ENCODE results near the gene ZFYVE28. TPM values are rescaled to one million over a fixed set of nuclear protein-coding genes. Genes with fewer than 3 reads are reported as not detected.

ZFYVE28 gene
- total RNA-seq, 1 donor from 2014 or later, result 5.9 TPM

DNA sequence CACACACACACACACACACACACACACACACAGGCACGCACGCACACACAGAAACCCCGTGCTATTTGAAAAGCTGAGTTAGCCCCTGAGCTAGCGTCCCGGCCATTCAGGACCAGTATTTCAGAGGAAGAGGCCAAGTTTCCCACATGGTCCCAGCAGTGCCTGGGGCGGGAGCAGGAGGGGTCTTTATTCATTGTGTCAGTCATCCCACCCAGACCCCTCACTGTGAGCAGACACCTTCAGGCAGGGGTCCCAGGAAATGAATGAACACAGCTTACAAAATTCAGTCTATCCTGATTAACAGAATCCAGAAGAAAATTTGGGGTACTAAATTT lies 58.1 kb downstream of the ZFYVE28 start:
- ChIA-PET CTCF (no interaction called here), POLR2A (no interaction called here)
- Mint-ChIP-seq H3K27ac (no peak overlapping the region), H3K9me3 (no peaks in the 10 kb centered on the region), H3K27me3 (no peaks in the 10 kb centered on the region), H3K4me1 (peaks cover 7% of the 10 kb centered on the region), H3K36me3 (ENCODE audit: low read depth) (no peaks in the 10 kb centered on the region), H3K4me3 (no peak overlapping the region)
- TF ChIP-seq, protein P1, sequence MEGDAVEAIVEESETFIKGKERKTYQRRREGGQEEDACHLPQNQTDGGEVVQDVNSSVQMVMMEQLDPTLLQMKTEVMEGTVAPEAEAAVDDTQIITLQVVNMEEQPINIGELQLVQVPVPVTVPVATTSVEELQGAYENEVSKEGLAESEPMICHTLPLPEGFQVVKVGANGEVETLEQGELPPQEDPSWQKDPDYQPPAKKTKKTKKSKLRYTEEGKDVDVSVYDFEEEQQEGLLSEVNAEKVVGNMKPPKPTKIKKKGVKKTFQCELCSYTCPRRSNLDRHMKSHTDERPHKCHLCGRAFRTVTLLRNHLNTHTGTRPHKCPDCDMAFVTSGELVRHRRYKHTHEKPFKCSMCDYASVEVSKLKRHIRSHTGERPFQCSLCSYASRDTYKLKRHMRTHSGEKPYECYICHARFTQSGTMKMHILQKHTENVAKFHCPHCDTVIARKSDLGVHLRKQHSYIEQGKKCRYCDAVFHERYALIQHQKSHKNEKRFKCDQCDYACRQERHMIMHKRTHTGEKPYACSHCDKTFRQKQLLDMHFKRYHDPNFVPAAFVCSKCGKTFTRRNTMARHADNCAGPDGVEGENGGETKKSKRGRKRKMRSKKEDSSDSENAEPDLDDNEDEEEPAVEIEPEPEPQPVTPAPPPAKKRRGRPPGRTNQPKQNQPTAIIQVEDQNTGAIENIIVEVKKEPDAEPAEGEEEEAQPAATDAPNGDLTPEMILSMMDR (IDR thresholded peaks at IDR 0.05), result no peak
- DNase-seq, result no peak
- ATAC-seq (ENCODE audit: low read depth), result no peak
- intact Hi-C loops (cut with micrococcal nuclease), result no loop called here

DNA sequence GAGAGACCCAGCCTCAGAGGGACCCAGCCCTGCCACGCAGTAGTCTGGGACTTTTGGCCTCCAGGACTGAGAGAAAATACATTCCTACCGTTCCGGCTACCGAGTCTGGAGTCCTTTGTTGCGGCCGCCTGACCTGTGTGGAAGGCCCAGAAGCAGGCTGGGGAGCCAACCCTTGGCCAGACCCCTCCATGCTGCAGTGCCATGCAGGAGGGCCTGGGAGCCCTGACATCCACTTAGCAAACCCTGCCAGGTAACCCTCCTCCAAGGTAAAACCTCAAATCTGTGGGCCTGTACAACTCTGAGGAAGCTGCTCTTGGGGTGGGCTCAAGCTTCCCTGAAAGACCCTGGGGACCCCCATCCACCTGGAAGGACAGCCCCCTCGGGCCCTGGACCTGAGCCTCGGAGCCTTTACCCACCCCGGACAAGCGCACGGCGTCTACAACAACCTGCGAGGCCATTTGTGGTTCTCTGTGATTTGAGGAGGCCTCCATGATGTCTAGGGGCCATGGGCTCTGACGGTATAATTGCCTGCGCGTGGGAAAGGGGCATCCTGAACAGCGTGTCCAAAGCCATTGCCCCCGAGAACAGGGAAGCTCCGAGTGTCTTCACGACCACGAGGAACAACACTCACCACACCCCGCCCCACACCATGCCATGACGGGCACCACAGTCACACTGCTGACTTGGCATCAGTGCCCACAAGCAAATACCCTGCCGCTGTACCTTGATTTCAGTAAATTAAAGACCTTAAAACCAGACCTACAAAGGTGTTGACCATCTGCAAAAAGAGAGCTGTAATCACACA lies 58.7 kb downstream of the ZFYVE28 start:
- intact Hi-C loops (cut with micrococcal nuclease), result no loop called here
- Mint-ChIP-seq H3K4me3 (no peak overlapping the region), H3K4me1 (peaks cover 11% of the 10 kb centered on the region), H3K9me3 (no peaks in the 10 kb centered on the region), H3K27ac (no peak overlapping the region), H3K27me3 (no peaks in the 10 kb centered on the region), H3K36me3 (ENCODE audit: low read depth) (no peaks in the 10 kb centered on the region)
- ChIA-PET CTCF (no interaction called here), POLR2A (no interaction called here)
- DNase-seq, result peak; percentile 8
- no peak for ATAC-seq (ENCODE audit: low read depth)
- TF ChIP-seq, protein P1 (IDR thresholded peaks at IDR 0.05), result no peak

DNA sequence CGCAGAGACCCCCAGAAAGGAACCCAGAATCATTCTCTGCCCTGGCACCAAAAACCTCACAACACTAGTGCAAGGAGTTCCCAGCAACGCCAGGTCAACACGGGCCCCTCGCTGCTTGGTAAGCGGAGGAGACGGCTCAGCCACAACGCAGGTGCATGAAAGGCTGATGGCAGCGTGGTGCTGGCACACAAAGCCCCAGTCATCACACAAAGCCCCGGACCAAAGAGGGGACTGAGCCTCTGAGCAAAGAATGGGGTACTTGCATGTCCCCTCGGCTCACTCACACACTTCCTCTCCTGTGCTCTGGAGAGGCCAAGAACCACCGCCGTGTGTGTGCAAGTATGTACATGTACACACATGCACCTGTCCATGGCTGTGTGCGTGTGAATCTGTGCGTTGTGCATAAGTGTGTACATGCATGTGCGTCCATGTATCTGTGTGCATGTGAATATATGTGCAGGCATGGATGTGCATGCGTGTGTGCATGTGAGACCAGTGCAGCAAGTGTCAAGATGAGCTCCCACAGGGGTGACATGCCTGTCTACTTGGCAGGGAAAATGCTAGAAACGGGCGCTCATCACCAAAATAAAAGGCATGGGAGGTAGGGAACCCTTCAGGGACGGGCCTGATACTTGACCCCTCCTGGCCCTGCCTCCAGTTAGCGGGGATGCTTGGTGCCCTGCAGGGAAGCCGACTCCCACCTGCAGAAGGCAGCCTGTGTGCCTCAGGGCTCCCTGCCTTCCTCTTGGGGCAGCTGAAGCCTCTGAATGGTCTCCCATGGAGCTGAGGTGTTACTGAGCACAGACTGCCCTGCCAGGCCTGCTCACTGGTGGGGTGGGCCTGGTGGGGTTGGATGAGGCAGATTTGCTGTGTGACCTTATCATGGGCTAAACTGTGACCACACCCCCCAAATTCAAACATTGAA lies 60.4 kb downstream of the ZFYVE28 start:
- Mint-ChIP-seq H3K27me3 (no peaks in the 10 kb centered on the region), H3K27ac (no peak overlapping the region), H3K4me1 (peaks cover 12% of the 10 kb centered on the region), H3K4me3 (no peak overlapping the region), H3K9me3 (no peaks in the 10 kb centered on the region), H3K36me3 (ENCODE audit: low read depth) (no peaks in the 10 kb centered on the region)
- DNase-seq (no peak), ATAC-seq (ENCODE audit: low read depth) (no peak)
- POLR2A ChIA-PET, result no interaction called here
- intact Hi-C loops (cut with micrococcal nuclease), result no loop called here
- TF ChIP-seq, protein P1 (IDR thresholded peaks at IDR 0.05), result no peak
- CTCF ChIA-PET, result no interaction called here

DNA sequence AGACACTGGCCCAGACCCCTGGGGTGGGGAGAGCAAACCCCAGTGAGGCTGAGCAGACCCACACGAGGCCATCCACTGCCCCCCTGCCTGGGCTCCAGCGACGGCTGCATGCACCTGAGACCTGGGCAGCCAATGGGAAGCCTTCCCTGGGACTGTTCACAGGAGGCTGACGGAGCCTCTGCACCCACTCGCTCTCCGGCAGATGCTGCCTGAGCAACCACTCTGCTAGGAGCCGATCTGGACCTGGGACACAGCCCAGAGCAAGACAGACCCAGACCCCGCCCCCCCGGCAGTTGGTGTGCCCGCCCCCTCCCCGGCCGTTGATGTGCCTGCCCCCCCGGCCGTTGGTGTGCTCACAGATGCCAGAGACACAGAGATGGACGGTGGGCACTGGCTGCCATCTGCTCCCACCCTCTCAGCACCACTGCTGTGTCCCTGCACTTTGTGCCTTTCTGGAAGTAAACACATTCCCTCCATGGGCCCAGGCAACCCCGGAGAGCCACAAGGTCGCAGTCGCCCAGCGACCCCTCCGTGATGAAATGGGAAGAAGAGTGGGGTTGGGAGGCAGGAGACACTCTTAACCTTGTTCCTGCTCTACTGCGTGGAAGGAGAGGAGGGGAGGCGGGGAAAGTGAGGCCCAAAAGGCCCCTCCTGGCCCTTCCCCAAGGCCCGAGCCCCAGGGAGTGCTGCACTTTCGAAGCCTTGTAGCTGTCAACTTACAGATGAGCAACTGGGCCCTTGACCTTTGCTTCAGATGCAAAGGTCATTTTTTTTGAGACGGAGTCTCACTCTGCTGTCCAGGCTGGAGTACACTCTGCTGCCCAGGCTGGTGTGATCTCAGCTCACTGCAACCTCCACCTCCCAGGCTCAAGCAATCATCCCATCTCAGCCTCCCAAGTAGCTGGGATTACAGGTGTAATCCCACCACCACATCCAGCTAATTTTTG lies 62.0 kb downstream of the ZFYVE28 start:
- Mint-ChIP-seq H3K4me3 (no peak overlapping the region), H3K27me3 (no peaks in the 10 kb centered on the region), H3K27ac (no peak overlapping the region), H3K9me3 (no peaks in the 10 kb centered on the region), H3K4me1 (peaks cover 12% of the 10 kb centered on the region), H3K36me3 (ENCODE audit: low read depth) (no peaks in the 10 kb centered on the region)
- ChIA-PET CTCF (interaction anchor here (3.7 kb wide), 1 partner anchor 136 kb away, joined by 15 read pairs; no protein-coding TSS in a partner anchor), POLR2A (interaction anchor here (1.7 kb wide), 1 partner anchor 94 kb away, joined by 7 read pairs; the partner anchor contains the start of gene MXD4)
- DNase-seq (peak; percentile 6), ATAC-seq (ENCODE audit: low read depth) (no peak)
- intact Hi-C loops (cut with micrococcal nuclease), result no loop called here
- TF ChIP-seq, protein P1 (IDR thresholded peaks at IDR 0.05), result no peak

Measured in activated B cell treated with CpG ODN at 0.5 μM for 24 hours (primary cell).